WERI-Rb-1 (cell line): ENCODE results near the gene MBD5.
"Not testable (repeated sequence)": the region's sequence is repeated elsewhere in the genome, so short reads cannot be mapped to it uniquely, and the experiment has no call there.

ENCODE experiments used
- DNase-seq: peaks from one replicate; pipeline ENCODE4 v3.0.0-alpha.2; 2020
- H3K27ac ChIP-seq: fragments of 250-450 bp; sonication (Bioruptor Pico); 2 replicates; pipeline ENCODE4 v1.5.1; 2020; ENCODE audit warnings: mild to moderate bottlenecking, moderate library complexity
- H3K27me3 ChIP-seq: fragments of 250-450 bp; sonication (Bioruptor Pico); 2 replicates; pipeline ENCODE4 v1.5.1; 2021; ENCODE audit warnings: mild to moderate bottlenecking, low read depth, moderate library complexity; ENCODE audit not compliant: insufficient read depth, severe bottlenecking
- H3K36me3 ChIP-seq: fragments of 250-450 bp; sonication (Bioruptor Pico); 2 replicates; pipeline ENCODE4 v1.5.1; 2020; ENCODE audit warnings: mild to moderate bottlenecking, moderate library complexity
- H3K4me3 ChIP-seq: 2 replicates; pipeline ENCODE4 v1.5.1; 2011; ENCODE audit warnings: low read depth, mild to moderate bottlenecking, control low read depth, low read length
- H3K9me3 ChIP-seq: fragments of 250-450 bp; sonication (Bioruptor Pico); 2 replicates; pipeline ENCODE4 v1.5.1; 2021; ENCODE audit warnings: mild to moderate bottlenecking, moderate library complexity; ENCODE audit not compliant: severe bottlenecking
- TF ChIP-seq, protein P1 (sequence below): IDR thresholded peaks from 2 replicates; pipeline ENCODE4 v1.5.1; 2011; ENCODE audit warnings: low read depth, mild to moderate bottlenecking, control low read depth, inconsistent platforms, low read length

The MBD5 gene

DNA sequence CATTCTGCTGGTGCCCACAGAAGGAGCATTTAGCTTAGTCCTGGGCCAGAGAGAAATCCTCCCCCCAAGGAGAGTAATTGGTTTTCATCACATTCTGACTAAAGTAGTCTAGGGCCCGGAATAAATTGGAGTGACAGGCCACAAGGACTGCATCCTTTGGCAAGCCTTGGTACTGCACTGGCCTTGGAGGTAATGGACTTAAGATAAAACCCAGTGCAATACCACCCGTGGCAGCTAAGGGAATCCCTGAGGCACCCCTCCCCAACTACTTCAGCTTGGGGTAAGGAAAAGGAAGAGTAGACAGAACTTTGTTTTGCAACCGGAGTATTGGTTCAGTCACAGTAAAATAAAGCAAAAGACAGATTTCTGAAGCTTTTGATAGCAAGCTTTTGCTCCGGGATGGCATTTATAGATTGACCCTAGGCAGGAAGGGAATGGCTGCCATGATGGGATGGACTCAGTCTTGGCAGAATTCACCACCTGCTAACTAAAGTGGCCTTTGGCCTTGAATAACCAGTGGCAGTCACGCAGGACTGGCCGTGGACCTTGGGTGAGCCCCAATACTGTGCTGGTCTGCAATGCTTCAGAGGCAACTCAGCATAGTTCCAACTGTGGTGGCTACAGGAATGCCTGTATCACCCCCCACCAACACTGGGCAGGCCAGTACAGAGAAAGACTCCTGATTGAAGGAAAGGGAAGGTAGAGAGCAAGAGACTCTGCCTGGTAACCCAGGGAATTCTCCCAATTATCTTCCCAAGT lies 14.5 kb upstream of the MBD5 start:
- TF ChIP-seq, protein P1, sequence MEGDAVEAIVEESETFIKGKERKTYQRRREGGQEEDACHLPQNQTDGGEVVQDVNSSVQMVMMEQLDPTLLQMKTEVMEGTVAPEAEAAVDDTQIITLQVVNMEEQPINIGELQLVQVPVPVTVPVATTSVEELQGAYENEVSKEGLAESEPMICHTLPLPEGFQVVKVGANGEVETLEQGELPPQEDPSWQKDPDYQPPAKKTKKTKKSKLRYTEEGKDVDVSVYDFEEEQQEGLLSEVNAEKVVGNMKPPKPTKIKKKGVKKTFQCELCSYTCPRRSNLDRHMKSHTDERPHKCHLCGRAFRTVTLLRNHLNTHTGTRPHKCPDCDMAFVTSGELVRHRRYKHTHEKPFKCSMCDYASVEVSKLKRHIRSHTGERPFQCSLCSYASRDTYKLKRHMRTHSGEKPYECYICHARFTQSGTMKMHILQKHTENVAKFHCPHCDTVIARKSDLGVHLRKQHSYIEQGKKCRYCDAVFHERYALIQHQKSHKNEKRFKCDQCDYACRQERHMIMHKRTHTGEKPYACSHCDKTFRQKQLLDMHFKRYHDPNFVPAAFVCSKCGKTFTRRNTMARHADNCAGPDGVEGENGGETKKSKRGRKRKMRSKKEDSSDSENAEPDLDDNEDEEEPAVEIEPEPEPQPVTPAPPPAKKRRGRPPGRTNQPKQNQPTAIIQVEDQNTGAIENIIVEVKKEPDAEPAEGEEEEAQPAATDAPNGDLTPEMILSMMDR, result no peak
- Histone ChIP-seq H3K9me3 (no peaks in the 10 kb centered on the region), H3K4me3 (no peak overlapping the region), H3K27me3 (no peaks in the 10 kb centered on the region), H3K27ac (no peak overlapping the region), H3K36me3 (no peaks in the 10 kb centered on the region)
- no peak for DNase-seq

DNA sequence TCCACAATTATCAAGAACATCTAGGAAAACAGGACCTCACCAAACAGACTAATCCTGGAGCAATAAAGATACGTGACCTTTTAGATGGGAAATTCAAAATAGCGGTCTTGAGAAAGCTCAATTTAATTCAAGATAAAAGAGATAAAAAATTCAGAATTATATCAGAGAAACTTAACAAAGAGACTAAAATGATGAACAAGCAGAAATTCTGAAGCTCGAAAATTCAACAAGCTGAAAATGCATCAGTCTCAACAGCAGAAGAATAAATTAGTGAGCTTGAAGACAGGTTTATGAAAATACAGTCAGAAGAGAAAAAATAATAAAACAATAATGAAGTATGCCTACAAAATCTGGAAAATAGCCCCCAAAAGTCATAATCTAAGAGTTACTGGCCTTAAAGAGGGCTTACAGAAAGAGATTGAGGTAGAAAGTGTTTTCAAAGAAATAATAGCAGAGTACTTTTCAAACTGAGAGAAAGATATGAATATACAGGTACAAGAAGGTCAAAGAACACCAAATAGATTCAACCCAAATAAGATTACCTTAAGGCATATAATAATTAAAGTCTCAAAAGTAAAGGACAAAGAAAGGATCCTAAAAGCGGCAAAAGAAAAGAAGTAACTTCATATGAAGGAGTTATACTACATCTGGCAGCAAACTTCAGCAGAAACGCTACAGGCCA lies 13.5 kb upstream of the MBD5 start:
- no peaks in the 10 kb centered on the region for H3K27me3 ChIP-seq
- DNase-seq, result no peak
- no peaks in the 10 kb centered on the region for H3K36me3 ChIP-seq
- TF ChIP-seq, protein P1, result no peak
- H3K27ac ChIP-seq, result no peak overlapping the region
- H3K9me3 ChIP-seq, result no peaks in the 10 kb centered on the region
- no peak overlapping the region for H3K4me3 ChIP-seq

- not testable (repeated sequence) for H3K36me3 ChIP-seq, H3K27ac ChIP-seq, H3K9me3 ChIP-seq, H3K4me3 ChIP-seq, DNase-seq, H3K27me3 ChIP-seq
Observed at GRCh38 chr2:148008411-148008810, 12.5 kb upstream of the MBD5 start.

DNA sequence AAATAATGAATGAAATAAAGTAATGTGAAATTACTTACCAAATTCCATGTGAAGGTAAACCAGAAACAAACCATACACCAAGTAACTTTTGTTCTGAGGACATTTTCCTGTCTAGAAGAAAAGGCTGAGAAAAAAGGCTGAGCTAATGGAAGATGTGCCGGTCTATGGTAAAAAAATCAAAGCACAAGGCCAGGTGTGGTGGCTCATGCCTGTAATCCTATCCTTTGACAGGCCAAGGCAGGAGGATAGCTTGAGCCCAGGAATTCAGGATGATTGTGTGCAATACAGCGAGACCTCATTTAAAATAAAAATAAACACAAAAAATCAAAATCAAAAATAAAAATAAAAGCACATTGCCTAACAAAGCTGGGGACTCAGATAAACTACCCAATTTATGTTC lies 7.0 kb upstream of the MBD5 start:
- no peak for DNase-seq
- TF ChIP-seq, protein P1, result no peak
- no peaks in the 10 kb centered on the region for H3K36me3 ChIP-seq
- H3K27me3 ChIP-seq, result no peaks in the 10 kb centered on the region
- no peak overlapping the region for H3K27ac ChIP-seq
- H3K9me3 ChIP-seq, result no peaks in the 10 kb centered on the region
- no peak overlapping the region for H3K4me3 ChIP-seq

DNA sequence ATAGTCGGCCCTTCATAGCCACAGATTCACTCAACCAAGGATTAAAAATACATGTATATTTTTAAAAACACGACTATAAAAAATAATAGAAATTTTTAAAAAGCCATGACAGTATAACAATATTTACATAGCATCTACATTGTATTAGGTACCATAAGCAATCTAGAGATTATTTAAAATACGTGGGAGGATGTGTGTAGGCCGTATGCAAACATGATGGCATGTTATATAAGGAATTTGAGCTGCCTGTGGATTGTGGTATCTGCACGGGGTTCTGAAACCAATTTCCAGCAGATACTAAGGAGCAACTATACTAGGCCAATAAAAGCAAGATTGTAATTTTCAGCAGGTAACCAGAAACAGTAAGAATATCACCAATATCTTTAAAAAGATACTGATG lies 6.3 kb upstream of the MBD5 start:
- no peak for DNase-seq
- H3K27ac ChIP-seq, result no peak overlapping the region
- no peaks in the 10 kb centered on the region for H3K36me3 ChIP-seq
- H3K9me3 ChIP-seq, result no peaks in the 10 kb centered on the region
- no peaks in the 10 kb centered on the region for H3K27me3 ChIP-seq
- H3K4me3 ChIP-seq, result no peak overlapping the region
- TF ChIP-seq, protein P1, result no peak

- H3K27me3 ChIP-seq, result no peaks in the 10 kb centered on the region
- H3K9me3 ChIP-seq, result no peaks in the 10 kb centered on the region
- H3K36me3 ChIP-seq, result no peaks in the 10 kb centered on the region
- DNase-seq, result peak; percentile 99
- H3K4me3 ChIP-seq, result peak within 1 kb of the TSS; percentile 92
- H3K27ac ChIP-seq, result peak within 1 kb of the TSS; percentile 95
- TF ChIP-seq, protein P1, result peak; percentile 83
Observed at GRCh38 chr2:148020111-148021058, 506 bp upstream of the MBD5 start, which contains the start of gene ORC4. TSS of gene ORC4 (minus strand) at chr2:148020737. CDS start at chr2:147975958, 44,779 bp downstream.
